Measurements from ENCODE around the gene PSMB5. TPM values are rescaled to one million over a fixed set of nuclear protein-coding genes. Genes with fewer than 3 reads are reported as not detected.

PSMB5 gene
- total and polyA plus RNA-seq, 2 of the 13 experiments (the other 11 are each of a cell fraction or from before 2014, with no cell fraction given), result 705 to 871 TPM

- TF ChIP-seq, protein P1, sequence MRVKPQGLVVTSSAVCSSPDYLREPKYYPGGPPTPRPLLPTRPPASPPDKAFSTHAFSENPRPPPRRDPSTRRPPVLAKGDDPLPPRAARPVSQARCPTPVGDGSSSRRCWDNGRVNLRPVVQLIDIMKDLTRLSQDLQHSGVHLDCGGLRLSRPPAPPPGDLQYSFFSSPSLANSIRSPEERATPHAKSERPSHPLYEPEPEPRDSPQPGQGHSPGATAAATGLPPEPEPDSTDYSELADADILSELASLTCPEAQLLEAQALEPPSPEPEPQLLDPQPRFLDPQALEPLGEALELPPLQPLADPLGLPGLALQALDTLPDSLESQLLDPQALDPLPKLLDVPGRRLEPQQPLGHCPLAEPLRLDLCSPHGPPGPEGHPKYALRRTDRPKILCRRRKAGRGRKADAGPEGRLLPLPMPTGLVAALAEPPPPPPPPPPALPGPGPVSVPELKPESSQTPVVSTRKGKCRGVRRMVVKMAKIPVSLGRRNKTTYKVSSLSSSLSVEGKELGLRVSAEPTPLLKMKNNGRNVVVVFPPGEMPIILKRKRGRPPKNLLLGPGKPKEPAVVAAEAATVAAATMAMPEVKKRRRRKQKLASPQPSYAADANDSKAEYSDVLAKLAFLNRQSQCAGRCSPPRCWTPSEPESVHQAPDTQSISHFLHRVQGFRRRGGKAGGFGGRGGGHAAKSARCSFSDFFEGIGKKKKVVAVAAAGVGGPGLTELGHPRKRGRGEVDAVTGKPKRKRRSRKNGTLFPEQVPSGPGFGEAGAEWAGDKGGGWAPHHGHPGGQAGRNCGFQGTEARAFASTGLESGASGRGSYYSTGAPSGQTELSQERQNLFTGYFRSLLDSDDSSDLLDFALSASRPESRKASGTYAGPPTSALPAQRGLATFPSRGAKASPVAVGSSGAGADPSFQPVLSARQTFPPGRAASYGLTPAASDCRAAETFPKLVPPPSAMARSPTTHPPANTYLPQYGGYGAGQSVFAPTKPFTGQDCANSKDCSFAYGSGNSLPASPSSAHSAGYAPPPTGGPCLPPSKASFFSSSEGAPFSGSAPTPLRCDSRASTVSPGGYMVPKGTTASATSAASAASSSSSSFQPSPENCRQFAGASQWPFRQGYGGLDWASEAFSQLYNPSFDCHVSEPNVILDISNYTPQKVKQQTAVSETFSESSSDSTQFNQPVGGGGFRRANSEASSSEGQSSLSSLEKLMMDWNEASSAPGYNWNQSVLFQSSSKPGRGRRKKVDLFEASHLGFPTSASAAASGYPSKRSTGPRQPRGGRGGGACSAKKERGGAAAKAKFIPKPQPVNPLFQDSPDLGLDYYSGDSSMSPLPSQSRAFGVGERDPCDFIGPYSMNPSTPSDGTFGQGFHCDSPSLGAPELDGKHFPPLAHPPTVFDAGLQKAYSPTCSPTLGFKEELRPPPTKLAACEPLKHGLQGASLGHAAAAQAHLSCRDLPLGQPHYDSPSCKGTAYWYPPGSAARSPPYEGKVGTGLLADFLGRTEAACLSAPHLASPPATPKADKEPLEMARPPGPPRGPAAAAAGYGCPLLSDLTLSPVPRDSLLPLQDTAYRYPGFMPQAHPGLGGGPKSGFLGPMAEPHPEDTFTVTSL (CRISPR knock-in tag; IDR thresholded peaks at IDR 0.05; ENCODE audit: borderline replicate concordance), result no peak
- TF ChIP-seq ZC3H13 (CRISPR knock-in tag; IDR thresholded peaks at IDR 0.05), result no peak
- TF ChIP-seq ZNF30 (CRISPR knock-in tag; IDR thresholded peaks at IDR 0.05), result no peak
- no peak for TF ChIP-seq ISL2 (CRISPR knock-in tag; IDR thresholded peaks at IDR 0.05)
- TF ChIP-seq POLR2AphosphoS5 (IDR thresholded peaks at IDR 0.05; ENCODE audit: low read depth, low read length), result peak; percentile 35
- TF ChIP-seq, protein P2, sequence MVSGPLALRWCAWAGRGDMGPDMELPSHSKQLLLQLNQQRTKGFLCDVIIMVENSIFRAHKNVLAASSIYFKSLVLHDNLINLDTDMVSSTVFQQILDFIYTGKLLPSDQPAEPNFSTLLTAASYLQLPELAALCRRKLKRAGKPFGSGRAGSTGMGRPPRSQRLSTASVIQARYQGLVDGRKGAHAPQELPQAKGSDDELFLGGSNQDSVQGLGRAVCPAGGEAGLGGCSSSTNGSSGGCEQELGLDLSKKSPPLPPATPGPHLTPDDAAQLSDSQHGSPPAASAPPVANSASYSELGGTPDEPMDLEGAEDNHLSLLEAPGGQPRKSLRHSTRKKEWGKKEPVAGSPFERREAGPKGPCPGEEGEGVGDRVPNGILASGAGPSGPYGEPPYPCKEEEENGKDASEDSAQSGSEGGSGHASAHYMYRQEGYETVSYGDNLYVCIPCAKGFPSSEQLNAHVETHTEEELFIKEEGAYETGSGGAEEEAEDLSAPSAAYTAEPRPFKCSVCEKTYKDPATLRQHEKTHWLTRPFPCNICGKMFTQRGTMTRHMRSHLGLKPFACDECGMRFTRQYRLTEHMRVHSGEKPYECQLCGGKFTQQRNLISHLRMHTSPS (CRISPR knock-in tag; IDR thresholded peaks at IDR 0.05; ENCODE audit: low read depth), result peak; percentile 92
- TF ChIP-seq NONO (IDR thresholded peaks at IDR 0.05), result 0 out of 2 replicates have a peak, but pooled peaks have one; percentile 53
- no peak for TF ChIP-seq NONO (CRISPR knock-in tag; conservative IDR thresholded peaks at IDR 0.05)
- no peak for TF ChIP-seq ARNT (IDR thresholded peaks at IDR 0.05)
- no peak for TF ChIP-seq SNAI1 (CRISPR knock-in tag; IDR thresholded peaks at IDR 0.05; ENCODE audit: borderline replicate concordance)
- TF ChIP-seq, protein P3, sequence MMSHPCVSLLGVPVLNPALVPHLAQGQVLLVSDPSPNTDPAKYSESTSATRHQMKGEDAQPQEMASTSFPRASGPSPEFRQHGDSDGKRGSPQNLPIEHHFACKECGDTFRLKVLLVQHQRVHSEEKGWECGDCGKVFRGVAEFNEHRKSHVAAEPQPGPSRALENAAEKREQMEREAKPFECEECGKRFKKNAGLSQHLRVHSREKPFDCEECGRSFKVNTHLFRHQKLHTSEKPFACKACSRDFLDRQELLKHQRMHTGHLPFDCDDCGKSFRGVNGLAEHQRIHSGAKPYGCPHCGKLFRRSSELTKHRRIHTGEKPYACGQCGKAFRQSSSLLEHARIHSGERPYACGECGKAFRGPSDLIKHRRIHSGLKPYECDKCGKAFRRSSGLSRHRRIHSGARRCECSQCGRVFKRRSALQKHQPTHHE (CRISPR knock-in tag; IDR thresholded peaks at IDR 0.05; ENCODE audit: borderline replicate concordance), result no peak
- no peak for TF ChIP-seq ISX (CRISPR knock-in tag; conservative IDR thresholded peaks at IDR 0.05)
- peak; percentile 96 for TF ChIP-seq ZNF276 (CRISPR knock-in tag; IDR thresholded peaks at IDR 0.05; ENCODE audit: low read depth)
- TF ChIP-seq RBM39 (IDR thresholded peaks at IDR 0.05; ENCODE audit: low read depth, low read length, poor library complexity, severe bottlenecking), result peak; percentile 85
These were observed 56.8 kb downstream of the PSMB5 start (continued) for GRCh38 chr14:22977684-22978486.
